Activated naive CD4-positive, alpha-beta T cell treated with anti-CD3 and anti-CD28 coated beads, Interleukin-2, amount 50 U/mL, for 24 hours (primary cell): Measurements from ENCODE around the gene YKT6.
A peak's percentile ranks its signal among the peaks of the same experiment; 100 is the strongest.

Source experiments
- H3K27ac Mint-ChIP-seq: one replicate; pipeline ENCODE4 v1.8.0; 2021; ENCODE audit warnings: mild to moderate bottlenecking, mixed read lengths
- H3K27me3 Mint-ChIP-seq: one replicate; pipeline ENCODE4 v1.8.0; 2021; ENCODE audit warnings: mixed read lengths
- H3K36me3 Mint-ChIP-seq: one replicate; pipeline ENCODE4 v1.8.0; 2021; ENCODE audit warnings: mixed read lengths
- H3K4me1 Mint-ChIP-seq: one replicate; pipeline ENCODE4 v1.8.0; 2021; ENCODE audit warnings: mixed read lengths
- H3K4me3 Mint-ChIP-seq: one replicate; pipeline ENCODE4 v1.8.0; 2021; ENCODE audit warnings: mild to moderate bottlenecking, mixed read lengths
- H3K9me3 Mint-ChIP-seq: one replicate; pipeline ENCODE4 v1.8.0; 2021; ENCODE audit warnings: mixed read lengths

Gene YKT6

DNA sequence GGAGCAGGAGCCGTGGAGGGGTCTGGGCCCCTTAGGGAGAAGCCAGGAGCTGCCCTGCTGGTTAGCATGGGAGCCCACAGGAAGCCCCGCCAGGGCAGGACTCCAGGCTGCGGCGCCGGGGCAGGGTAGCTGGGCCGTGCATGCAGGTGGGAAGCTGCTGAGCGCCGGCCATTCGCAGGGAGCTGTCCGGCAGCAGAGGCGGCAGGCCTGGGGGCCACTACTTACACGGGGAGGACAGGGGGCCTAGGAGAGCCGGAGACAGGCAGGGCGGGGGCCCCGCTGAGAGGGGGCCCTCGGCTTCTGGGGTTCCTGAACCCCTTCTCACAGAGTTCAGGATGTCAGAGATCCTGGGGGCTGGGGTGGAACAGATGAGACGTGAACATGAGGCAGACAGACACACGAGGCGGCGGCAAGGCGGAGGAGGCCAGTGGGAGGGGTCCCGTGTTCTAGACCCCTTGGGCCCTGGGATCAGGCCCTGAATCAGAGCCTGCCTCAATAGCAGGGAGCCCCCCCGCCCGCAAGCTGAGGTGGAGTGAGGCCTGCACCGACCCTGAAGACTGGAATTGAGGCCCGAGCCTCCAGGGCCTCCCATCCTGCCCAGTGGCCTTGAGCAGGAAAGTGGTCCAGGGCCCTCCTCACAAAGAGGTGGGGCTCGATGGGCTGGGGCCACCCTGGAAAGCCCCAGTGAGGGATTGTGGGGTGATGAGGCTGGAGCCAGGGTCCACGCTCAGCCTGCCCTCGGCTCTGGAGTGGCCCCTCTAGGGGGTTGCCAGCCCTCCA is 28.0 kb downstream of the YKT6 start:
- Mint-ChIP-seq H3K4me3 (no peak overlapping the region), H3K4me1 (no peaks in the 10 kb centered on the region), H3K9me3 (no peaks in the 10 kb centered on the region), H3K27me3 (no peaks in the 10 kb centered on the region), H3K27ac (no peak overlapping the region), H3K36me3 (no peaks in the 10 kb centered on the region)

DNA sequence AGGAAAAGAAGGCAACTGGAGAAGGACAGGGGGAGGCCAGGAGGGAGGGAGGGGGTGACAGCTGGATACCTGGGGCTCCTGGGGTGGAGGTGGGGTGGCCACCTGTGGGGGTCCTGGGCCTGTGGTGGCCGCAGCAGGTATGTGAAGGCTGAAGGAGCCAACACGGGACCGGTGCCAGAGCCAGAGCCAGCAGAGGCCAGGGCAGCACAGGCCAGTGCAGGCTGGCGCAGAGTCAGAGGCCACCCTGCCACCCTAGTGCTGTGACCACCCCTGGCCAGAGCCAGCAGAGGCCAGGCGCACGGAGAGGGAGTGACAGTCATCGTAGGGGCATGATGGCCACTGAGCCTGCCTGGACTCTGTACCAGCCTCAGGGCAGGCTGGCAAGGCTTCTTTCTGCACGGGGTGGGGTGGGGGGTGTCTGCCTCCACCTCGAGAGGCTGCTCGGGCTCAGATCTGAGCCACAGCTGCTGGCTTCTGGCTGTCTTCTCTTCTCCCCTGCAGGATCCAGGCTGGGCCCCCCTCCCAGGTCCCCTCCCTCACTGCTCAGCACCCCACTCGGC is 28.8 kb downstream of the YKT6 start:
- Mint-ChIP-seq H3K4me3 (no peak overlapping the region), H3K4me1 (no peaks in the 10 kb centered on the region), H3K27ac (no peak overlapping the region), H3K27me3 (no peaks in the 10 kb centered on the region), H3K9me3 (no peaks in the 10 kb centered on the region), H3K36me3 (no peaks in the 10 kb centered on the region)

DNA sequence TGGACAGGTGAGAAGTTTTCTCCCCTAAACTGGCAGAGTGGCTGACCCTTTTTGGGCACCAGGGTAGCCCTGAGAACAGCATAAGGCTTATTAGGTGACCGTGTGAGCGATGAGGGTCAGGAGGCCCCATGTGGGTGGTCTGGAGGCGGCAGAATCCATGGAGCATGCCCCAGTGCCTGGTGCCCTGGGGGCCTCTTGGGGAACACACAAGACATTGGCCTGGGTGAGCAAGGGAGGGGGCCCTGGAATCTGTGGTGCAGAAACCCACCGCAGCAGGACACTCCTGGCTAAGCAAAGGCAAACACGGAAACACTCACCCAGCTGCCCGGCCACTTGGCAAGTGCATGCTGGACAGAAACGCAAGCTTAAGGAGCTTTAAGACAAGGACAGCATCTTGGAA is 29.5 kb downstream of the YKT6 start:
- no peak overlapping the region for H3K27ac Mint-ChIP-seq
- no peaks in the 10 kb centered on the region for H3K27me3 Mint-ChIP-seq
- no peaks in the 10 kb centered on the region for H3K4me1 Mint-ChIP-seq
- no peaks in the 10 kb centered on the region for H3K9me3 Mint-ChIP-seq
- no peaks in the 10 kb centered on the region for H3K36me3 Mint-ChIP-seq
- no peak overlapping the region for H3K4me3 Mint-ChIP-seq

DNA sequence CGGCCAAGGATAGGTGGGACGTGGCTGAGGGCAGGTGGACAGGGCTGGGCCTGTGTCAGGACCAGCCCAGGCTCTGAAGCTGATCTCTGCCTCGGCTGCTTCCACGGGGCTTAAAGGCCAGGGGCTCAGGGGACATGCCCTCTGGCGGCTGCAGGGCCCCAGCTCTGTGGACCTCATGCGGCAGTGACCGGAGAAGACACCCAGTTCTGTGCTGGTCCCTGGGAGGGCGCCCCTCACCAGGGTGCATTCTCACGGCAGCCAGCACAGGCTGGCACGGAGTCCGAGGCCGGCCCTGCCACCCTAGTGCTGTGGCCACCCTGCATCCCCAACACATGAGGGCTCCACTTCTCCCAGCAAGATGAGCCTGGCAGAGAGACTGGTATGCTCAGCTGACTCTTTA is 30.3 kb downstream of the YKT6 start:
- Mint-ChIP-seq H3K4me3 (no peak overlapping the region), H3K9me3 (no peaks in the 10 kb centered on the region), H3K27ac (no peak overlapping the region), H3K27me3 (no peaks in the 10 kb centered on the region), H3K4me1 (no peaks in the 10 kb centered on the region), H3K36me3 (no peaks in the 10 kb centered on the region)

DNA sequence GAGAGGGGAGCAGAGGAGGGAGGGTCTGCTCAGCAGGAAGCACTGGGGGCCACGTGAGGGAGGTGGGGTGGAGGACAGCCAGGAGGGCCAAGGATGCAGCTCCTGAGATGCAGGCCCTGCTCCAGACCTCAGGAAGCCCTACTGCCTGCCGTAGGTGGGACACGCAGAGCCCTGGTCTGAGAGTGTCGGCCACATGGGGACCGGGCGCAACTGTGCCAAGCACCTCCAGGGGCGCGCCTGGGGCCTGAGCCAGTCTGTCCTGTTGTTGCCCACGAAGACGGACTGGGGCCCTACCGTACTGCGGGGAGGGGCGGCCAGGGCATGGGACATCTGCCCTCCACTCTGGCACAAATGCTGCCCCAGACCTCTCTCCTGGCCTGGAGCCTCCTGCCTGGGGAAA is 31.6 kb downstream of the YKT6 start:
- Mint-ChIP-seq H3K36me3 (no peaks in the 10 kb centered on the region), H3K4me1 (no peaks in the 10 kb centered on the region), H3K27ac (no peak overlapping the region), H3K9me3 (no peaks in the 10 kb centered on the region), H3K27me3 (no peaks in the 10 kb centered on the region), H3K4me3 (no peak overlapping the region)

DNA sequence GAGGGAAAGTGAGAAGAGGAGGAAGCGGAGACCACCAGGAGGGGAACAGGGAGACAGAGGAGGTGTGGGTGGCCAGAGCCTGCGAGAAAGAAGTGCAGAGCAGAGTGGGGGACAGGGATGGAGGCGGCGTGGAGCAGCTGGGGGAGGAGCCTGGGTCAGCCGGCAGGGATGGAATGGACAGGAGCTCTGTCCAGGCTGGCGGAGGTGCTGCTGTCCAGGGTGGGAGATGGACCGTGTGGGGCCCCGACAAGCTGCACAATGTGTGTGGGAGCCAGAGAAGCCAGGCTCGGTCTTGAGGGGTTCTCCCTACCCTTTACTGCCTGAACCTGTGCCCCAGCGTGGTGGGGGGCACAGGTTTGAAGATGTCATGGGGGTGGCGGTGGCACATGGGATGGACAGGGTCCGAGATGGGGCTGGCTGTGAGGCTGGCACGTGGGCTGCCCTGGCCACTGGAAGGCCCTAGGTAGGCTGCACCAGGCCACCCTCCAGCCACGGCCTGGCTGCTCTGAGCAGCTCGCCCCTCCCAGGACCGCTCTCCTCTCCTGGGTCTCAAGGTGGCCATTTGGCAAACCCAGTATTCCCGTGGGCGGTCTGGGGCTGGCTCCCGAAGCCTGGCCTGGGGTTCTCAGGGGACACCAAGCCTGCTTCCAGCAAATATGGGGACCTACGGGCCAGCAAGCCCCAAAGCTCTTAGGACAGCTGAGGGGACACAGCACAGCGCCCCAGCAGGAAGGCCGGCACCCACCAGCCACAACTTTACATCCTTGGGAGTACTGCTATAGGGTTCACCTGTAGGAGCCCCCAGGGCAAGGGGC is 32.3 kb downstream of the YKT6 start:
- Mint-ChIP-seq H3K36me3 (no peaks in the 10 kb centered on the region), H3K4me3 (no peak overlapping the region), H3K9me3 (no peaks in the 10 kb centered on the region), H3K27ac (no peak overlapping the region), H3K27me3 (no peaks in the 10 kb centered on the region), H3K4me1 (no peaks in the 10 kb centered on the region)

DNA sequence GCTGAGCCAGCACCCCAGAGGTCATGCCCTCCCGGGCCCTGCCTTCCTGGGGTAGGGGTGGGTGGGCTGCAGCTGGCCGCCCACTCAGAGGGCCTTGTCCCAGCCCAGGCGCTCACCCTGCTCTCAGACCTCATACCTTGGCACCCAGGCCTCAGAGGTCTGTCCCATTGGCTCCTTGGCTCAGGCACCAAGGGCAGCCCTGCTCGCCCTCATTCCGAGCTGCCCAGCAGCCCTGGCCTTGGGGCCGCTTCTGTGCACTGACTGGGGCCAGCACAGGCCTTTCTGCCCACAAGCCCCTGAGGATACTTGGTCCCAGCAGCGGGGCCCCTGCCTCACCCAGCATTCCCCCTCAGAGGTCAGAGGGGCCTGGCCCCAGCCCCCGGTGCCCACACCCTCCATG is 34.3 kb downstream of the YKT6 start:
- no peaks in the 10 kb centered on the region for H3K27me3 Mint-ChIP-seq
- no peak overlapping the region for H3K27ac Mint-ChIP-seq
- no peaks in the 10 kb centered on the region for H3K9me3 Mint-ChIP-seq
- H3K4me1 Mint-ChIP-seq = no peaks in the 10 kb centered on the region
- H3K36me3 Mint-ChIP-seq = no peaks in the 10 kb centered on the region
- no peak overlapping the region for H3K4me3 Mint-ChIP-seq

DNA sequence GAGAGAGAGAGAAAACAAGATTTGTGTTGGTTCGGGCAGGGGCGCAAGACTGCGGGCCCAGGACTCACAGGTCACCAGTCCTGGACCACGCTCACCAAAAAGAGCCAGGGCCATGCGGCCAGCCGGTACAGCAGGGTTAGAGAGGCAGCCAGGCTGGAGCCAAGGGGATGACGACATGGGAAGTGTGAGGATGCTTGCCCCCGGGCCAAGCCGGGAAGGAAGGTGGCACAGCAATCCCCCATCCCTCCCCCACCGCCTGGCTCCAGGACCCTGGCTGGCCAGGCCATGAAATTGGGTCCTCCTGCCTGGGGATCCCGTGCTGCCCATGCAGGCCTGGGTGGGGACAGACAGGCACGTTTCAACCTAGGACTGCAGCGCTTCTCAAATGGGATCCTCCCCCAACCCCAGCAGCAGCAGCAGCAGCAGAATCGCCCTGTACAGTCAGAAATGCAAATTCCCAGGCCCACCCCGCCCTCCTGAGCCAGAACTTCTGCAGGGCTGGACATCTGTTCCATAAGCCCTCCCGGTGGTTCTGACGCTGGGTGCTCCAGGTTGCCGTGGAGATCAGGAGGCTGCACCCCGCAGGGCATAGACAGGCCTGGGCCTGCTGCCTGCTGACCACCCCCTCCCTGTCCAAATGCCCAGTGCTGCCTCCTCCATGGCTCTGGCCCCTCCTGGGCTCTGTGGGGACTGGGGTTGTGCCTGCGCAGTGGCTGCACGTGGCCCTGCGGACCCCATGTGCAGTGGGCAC is 35.0 kb downstream of the YKT6 start:
- no peaks in the 10 kb centered on the region for H3K27me3 Mint-ChIP-seq
- no peak overlapping the region for H3K4me3 Mint-ChIP-seq
- H3K4me1 Mint-ChIP-seq = no peaks in the 10 kb centered on the region
- H3K27ac Mint-ChIP-seq = no peak overlapping the region
- H3K9me3 Mint-ChIP-seq = no peaks in the 10 kb centered on the region
- no peaks in the 10 kb centered on the region for H3K36me3 Mint-ChIP-seq

DNA sequence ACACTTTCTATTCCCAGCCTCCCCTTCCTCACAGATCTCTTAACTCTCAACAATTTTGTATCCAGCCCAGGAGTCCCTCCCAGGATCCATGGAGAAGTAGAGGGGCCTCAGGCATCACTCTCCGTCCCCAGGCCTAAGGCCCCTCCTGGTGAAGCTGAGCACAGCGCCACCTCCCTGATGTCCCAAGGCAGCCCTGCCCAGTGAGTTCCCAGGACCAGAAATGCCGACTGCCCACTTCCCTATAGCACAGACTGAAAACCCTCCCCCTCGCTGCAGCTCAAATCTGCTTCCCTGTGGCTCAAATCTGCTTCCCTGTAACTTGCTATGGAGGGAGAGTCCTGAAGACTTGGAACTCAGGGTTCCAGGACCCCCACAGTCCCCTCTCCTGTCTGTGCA is 35.6 kb downstream of the YKT6 start:
- Mint-ChIP-seq H3K9me3 (no peaks in the 10 kb centered on the region), H3K4me1 (no peaks in the 10 kb centered on the region), H3K36me3 (no peaks in the 10 kb centered on the region), H3K4me3 (no peak overlapping the region), H3K27me3 (no peaks in the 10 kb centered on the region), H3K27ac (no peak overlapping the region)

DNA sequence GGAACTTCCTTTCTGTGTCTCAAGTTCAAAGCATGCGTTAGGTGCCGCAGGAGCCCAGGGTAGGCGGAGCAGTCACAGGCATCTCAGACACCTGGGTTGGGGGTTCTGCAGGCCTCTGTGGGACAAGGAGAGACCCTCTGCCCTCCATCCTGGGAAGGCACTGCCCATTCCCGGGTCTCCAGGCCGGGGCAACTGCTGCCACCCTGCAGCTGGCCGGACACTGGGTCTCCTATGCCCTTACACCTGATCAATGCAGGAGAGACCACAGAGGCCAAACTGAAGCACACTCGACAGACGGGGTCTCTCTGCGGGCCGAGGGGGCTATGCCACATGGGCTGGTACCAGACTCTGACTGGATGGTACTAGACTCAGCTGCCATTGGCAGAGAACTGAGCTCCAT is 36.9 kb downstream of the YKT6 start:
- H3K27me3 Mint-ChIP-seq = no peaks in the 10 kb centered on the region
- H3K36me3 Mint-ChIP-seq = no peaks in the 10 kb centered on the region
- no peaks in the 10 kb centered on the region for H3K9me3 Mint-ChIP-seq
- no peaks in the 10 kb centered on the region for H3K4me1 Mint-ChIP-seq
- H3K27ac Mint-ChIP-seq = no peak overlapping the region
- no peak overlapping the region for H3K4me3 Mint-ChIP-seq

DNA sequence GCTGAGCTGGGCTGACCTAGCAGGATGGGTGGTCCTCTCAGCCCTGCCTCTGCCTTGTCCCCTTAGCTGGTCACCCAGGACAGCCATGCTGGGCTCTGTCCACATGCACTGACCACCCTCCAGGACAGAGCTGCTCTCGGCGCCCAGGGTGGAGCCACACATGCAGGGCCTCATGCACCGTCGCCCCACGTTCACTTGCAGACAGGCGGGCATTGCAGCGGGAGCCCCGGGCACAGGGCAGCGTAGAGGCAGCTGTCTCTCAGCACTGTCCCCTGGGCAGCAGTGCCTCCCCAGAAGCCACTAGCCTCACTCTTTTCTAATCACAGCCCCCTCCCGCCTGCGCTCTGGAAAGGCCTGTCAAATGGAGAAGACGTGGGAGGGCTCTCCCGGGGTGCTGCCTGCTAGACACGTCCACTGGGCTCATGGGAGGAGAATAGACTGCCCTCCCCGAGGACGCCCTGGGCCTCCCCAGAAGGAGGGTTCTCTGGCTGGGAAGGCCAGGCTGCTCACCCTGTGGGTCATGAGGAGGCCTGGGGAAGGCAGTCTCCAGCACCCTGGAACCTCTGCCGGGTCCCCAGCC is 37.4 kb downstream of the YKT6 start:
- Mint-ChIP-seq H3K9me3 (no peaks in the 10 kb centered on the region), H3K4me3 (no peak overlapping the region), H3K4me1 (no peaks in the 10 kb centered on the region), H3K36me3 (no peaks in the 10 kb centered on the region), H3K27ac (no peak overlapping the region), H3K27me3 (no peaks in the 10 kb centered on the region)

DNA sequence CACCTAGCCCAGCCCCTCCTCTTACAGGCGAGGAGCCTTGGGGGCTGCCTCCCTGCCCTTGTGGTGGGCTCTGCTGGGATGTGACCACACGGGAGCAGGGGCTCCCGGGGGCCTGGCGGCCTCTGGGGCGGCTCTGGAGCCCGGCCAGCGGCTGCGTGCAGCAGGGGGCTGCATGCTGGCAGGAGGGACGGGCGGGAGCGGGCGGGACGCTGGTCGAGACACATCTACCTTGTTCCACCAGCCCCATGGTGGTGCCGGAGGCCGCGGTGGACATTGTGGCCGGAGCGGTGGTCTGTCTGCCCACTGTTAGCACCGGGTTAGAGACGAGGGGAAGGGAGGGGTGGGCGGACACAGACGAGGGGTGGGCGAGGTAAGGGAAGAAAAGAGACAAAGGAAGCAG is 38.6 kb downstream of the YKT6 start:
- Mint-ChIP-seq H3K4me3 (no peak overlapping the region), H3K27ac (no peak overlapping the region), H3K9me3 (no peaks in the 10 kb centered on the region), H3K27me3 (no peaks in the 10 kb centered on the region), H3K4me1 (no peaks in the 10 kb centered on the region), H3K36me3 (no peaks in the 10 kb centered on the region)

DNA sequence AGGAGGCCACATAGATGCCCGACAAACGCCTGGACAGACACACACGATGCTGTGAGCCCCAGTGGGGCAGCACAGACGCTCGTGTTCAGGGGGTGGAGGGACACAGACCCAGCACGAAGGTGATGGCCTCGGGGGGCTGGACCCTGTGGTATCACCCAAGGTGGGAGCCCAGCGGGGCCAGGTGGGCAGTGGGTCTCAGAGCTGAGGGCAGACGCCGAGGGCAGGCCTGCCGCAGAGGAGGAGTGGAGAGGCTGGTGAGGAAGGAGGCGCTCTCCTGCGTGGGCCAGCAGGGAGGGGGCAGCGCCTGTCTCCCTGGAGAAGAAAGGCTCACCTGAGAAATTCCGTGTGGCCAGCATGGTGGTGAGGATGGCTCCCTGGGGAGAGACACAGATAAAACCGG is 39.6 kb downstream of the YKT6 start:
- Mint-ChIP-seq H3K36me3 (no peaks in the 10 kb centered on the region), H3K27ac (no peak overlapping the region), H3K27me3 (no peaks in the 10 kb centered on the region), H3K4me1 (no peaks in the 10 kb centered on the region), H3K4me3 (no peak overlapping the region), H3K9me3 (no peaks in the 10 kb centered on the region)

DNA sequence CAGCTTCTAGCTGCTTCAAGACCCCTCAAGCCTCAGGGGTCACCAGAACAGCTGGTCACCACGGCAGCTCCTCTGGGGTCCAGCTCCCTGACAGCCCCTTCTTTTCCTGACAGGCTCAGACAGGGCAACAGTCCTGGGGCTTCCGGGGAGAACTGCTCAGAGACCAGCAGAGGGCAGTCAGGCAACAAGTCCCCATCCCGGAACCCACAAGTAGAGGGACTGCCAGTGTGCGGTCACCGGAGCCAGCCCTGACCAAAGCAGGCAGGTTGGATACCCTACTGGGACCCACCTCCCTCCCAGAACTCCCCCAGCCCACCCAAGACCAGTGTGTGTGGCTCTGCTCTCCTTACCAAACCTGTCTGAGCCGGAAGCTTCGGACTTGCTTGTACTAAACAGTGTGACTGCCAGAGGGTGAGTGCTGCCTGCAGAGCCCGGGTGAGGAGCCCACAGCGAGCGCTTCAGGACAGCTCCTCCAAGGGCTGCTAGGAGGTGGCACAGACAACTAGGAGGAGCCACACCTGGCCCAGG is 40.3 kb downstream of the YKT6 start:
- no peaks in the 10 kb centered on the region for H3K27me3 Mint-ChIP-seq

DNA sequence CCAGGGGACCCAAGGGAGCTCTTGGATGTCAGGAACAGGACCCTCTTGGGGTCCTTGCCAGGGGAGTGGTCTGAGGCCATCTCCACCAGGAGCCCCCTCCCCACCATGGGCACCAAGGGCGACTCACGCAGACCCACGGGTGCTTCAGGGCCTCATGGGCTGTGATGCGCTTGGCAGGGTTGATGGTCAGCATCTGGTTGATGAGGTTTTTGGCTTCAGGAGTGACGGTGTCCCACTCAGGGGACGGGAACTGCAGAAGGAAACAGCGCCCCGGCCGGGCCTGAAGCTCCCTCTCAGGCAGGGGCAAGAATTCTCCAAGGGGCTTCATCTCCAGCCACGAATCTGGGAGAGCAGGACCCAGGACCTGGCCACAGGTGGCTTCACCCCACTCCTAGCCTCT is 41.3 kb downstream of the YKT6 start:
- Mint-ChIP-seq H3K36me3 (no peaks in the 10 kb centered on the region), H3K27me3 (no peaks in the 10 kb centered on the region), H3K27ac (no peak overlapping the region), H3K4me1 (no peaks in the 10 kb centered on the region), H3K9me3 (no peaks in the 10 kb centered on the region), H3K4me3 (no peak overlapping the region)

More for the DNA sequence above, 40.3 kb downstream of the YKT6 start:
- H3K4me3 Mint-ChIP-seq = no peak overlapping the region
- H3K9me3 Mint-ChIP-seq = no peaks in the 10 kb centered on the region
- no peaks in the 10 kb centered on the region for H3K4me1 Mint-ChIP-seq
- peak overlapping the region; percentile 17 for H3K27ac Mint-ChIP-seq
- no peaks in the 10 kb centered on the region for H3K36me3 Mint-ChIP-seq
